HEK293 (cell line): ENCODE data around the gene MCUR1.
"Not testable (repeated sequence)": the region's sequence is repeated elsewhere in the genome, so short reads cannot be mapped to it uniquely, and the experiment has no call there.

Source experiments
- CTCF ChIA-PET: fragments of 350-600 bp; formaldehyde crosslinking; extraction: SDS; loops from one replicate; lab custom pipeline; 2021; ENCODE audit warnings: antibody characterized with exemption; lab: Yijun Ruan, JAX
- POLR2A ChIA-PET: fragments of 300-600 bp; formaldehyde crosslinking; extraction: SDS; loops from one replicate; lab custom pipeline; 2020; ENCODE audit warnings: antibody characterized with exemption, inconsistent platforms; lab: Yijun Ruan, JAX
- H3K27ac ChIP-seq: fragments of 200-500 bp; sonication (Bioruptor generic); 2 replicates; pipeline ENCODE4 v1.5.1; 2014; ENCODE audit warnings: low read depth, low read length, control low read depth, inconsistent platforms; ENCODE audit errors: extremely low read depth
- H3K36me3 ChIP-seq, 2 experiments: fragments of 200-500 bp in 1 of 2; sonication (Bioruptor generic) in 1 of 2; 1 replicate in 1 of 2; 2 replicates in 1 of 2; pipeline ENCODE4 v1.5.1; 2014 to 2017; ENCODE audit warnings: inconsistent platforms in 2 of 2, low read length in 2 of 2; ENCODE audit not compliant: control insufficient read depth in 2 of 2, insufficient read depth in 1 of 2
- H3K4me1 ChIP-seq: fragments of 200-500 bp; sonication (Bioruptor generic); 2 replicates; pipeline ENCODE4 v1.5.1; 2014; ENCODE audit warnings: mild to moderate bottlenecking, low read length, inconsistent platforms; ENCODE audit not compliant: control insufficient read depth, insufficient read depth
- H3K4me3 ChIP-seq: 2 replicates; pipeline ENCODE4 v1.5.1; 2011; ENCODE audit warnings: low read depth, mild to moderate bottlenecking, control low read depth, low read length, moderate library complexity
- H3K9me3 ChIP-seq: fragments of 200-500 bp; sonication (Bioruptor generic); 2 replicates; pipeline ENCODE4 v1.5.1; 2014; ENCODE audit warnings: low read depth, low read length, inconsistent platforms; ENCODE audit not compliant: control insufficient read depth, insufficient read depth
- EGR2 ChIP-seq: fragments of 450-650 bp; formaldehyde crosslinking; IDR thresholded peaks from 2 replicates; pipeline ENCODE4 v1.5.1; 2016; ENCODE audit warnings: low read depth, missing biosample characterization, missing genetic modification characterization
- KLF9 ChIP-seq: fragments of 450-650 bp; formaldehyde crosslinking; IDR thresholded peaks from 2 replicates; pipeline ENCODE4 v1.5.1; 2016; ENCODE audit warnings: missing biosample characterization, missing genetic modification characterization, low read depth
- PATZ1 ChIP-seq: fragments of 450-650 bp; formaldehyde crosslinking; IDR thresholded peaks from 2 replicates; pipeline ENCODE4 v1.5.1; 2016; ENCODE audit warnings: missing biosample characterization, missing genetic modification characterization
- RBAK ChIP-seq: fragments of 450-650 bp; formaldehyde crosslinking; IDR thresholded peaks from 2 replicates; pipeline ENCODE4 v1.5.1; 2016; ENCODE audit warnings: missing biosample characterization, missing genetic modification characterization
- REST ChIP-seq: fragments of 450-650 bp; formaldehyde crosslinking; IDR thresholded peaks from 2 replicates; pipeline ENCODE4 v1.5.1; 2016; ENCODE audit warnings: missing biosample characterization, missing genetic modification characterization
- TRIM28 ChIP-seq: IDR thresholded peaks from 2 replicates; pipeline ENCODE4 v1.6.1; 2011; ENCODE audit warnings: low read length, control low read depth, borderline replicate concordance
- ZNF132 ChIP-seq: fragments of 450-650 bp; formaldehyde crosslinking; IDR thresholded peaks from 2 replicates; pipeline ENCODE4 v1.5.1; 2017; ENCODE audit warnings: missing biosample characterization, missing genetic modification characterization, borderline replicate concordance
- ZNF140 ChIP-seq: fragments of 450-650 bp; formaldehyde crosslinking; IDR thresholded peaks from 2 replicates; pipeline ENCODE4 v1.5.1; 2016; ENCODE audit warnings: missing biosample characterization, missing genetic modification characterization
- ZNF146 ChIP-seq: fragments of 450-650 bp; formaldehyde crosslinking; IDR thresholded peaks from 2 replicates; pipeline ENCODE4 v1.5.1; 2016; ENCODE audit warnings: missing biosample characterization, missing genetic modification characterization
- ZNF169 ChIP-seq: fragments of 450-650 bp; formaldehyde crosslinking; IDR thresholded peaks from 2 replicates; pipeline ENCODE4 v1.5.1; 2016; ENCODE audit warnings: missing biosample characterization, missing genetic modification characterization
- ZNF18 ChIP-seq: fragments of 450-650 bp; formaldehyde crosslinking; IDR thresholded peaks from 2 replicates; pipeline ENCODE4 v1.5.1; 2016; ENCODE audit warnings: missing biosample characterization, missing genetic modification characterization
- ZNF266 ChIP-seq: fragments of 450-650 bp; formaldehyde crosslinking; IDR thresholded peaks from 2 replicates; pipeline ENCODE4 v1.5.1; 2016; ENCODE audit warnings: missing biosample characterization, missing genetic modification characterization, low read depth
- ZNF280D ChIP-seq: fragments of 450-650 bp; formaldehyde crosslinking; IDR thresholded peaks from 2 replicates; pipeline ENCODE4 v1.5.1; 2016; ENCODE audit warnings: missing biosample characterization, missing genetic modification characterization
- ZNF341 ChIP-seq: fragments of 450-650 bp; formaldehyde crosslinking; IDR thresholded peaks from 2 replicates; pipeline ENCODE4; 2016; ENCODE audit warnings: low read depth, missing biosample characterization, missing genetic modification characterization
- ZNF350 ChIP-seq: fragments of 450-650 bp; formaldehyde crosslinking; IDR thresholded peaks from 2 replicates; pipeline ENCODE4 v1.5.0; 2017; ENCODE audit warnings: missing biosample characterization, mild to moderate bottlenecking, missing genetic modification characterization
- ZNF514 ChIP-seq: fragments of 450-650 bp; formaldehyde crosslinking; IDR thresholded peaks from 2 replicates; pipeline ENCODE4 v1.5.1; 2016; ENCODE audit warnings: missing biosample characterization, missing genetic modification characterization
- ZNF518A ChIP-seq: fragments of 450-650 bp; formaldehyde crosslinking; conservative IDR thresholded peaks from 2 replicates; pipeline ENCODE4 v1.5.1; 2016; ENCODE audit warnings: low read depth, missing biosample characterization, missing genetic modification characterization
- ZNF626 ChIP-seq: fragments of 450-650 bp; sonication (Bioruptor Pico); formaldehyde crosslinking; IDR thresholded peaks from 2 replicates; pipeline ENCODE4 v1.5.1; 2018; ENCODE audit warnings: missing biosample characterization, missing genetic modification characterization, inconsistent platforms
- ZNF670 ChIP-seq: fragments of 450-650 bp; formaldehyde crosslinking; IDR thresholded peaks from 2 replicates; pipeline ENCODE4 v1.5.1; 2016; ENCODE audit warnings: missing biosample characterization, missing genetic modification characterization, low read depth

MCUR1 gene

GRCh38 chr6:13834790-13835189 is 20.4 kb upstream of the MCUR1 start (continued):
- TF ChIP-seq ZNF518A (tag by site-specific recombination): no peak
- no peak for TF ChIP-seq ZNF169 (tag by site-specific recombination)
- no peak for TF ChIP-seq ZNF266
- no peak for TF ChIP-seq ZNF350
- no peak for TF ChIP-seq TRIM28

GRCh38 chr6:13834018-13834417 is 19.7 kb upstream of the MCUR1 start:
- H3K4me1 ChIP-seq, H3K9me3 ChIP-seq, H3K4me3 ChIP-seq, POLR2A ChIA-PET, H3K36me3 ChIP-seq, H3K27ac ChIP-seq: not testable (repeated sequence)
- peak; percentile 82 for TF ChIP-seq ZNF146 (tag by site-specific recombination)
- TF ChIP-seq ZNF280D (tag by site-specific recombination): 0 out of 2 replicates have a peak, but pooled peaks have one; percentile 30
- CTCF ChIA-PET: interaction anchor here (0.7 kb wide), 1 partner anchor 10 kb away, joined by 3 read pairs; no protein-coding TSS in a partner anchor

GRCh38 chr6:13832778-13833177 is 18.4 kb upstream of the MCUR1 start:
- Histone ChIP-seq H3K36me3 (no peaks in the 10 kb centered on the region), H3K27ac (no peak overlapping the region), H3K4me3 (no peak overlapping the region), H3K4me1 (no peaks in the 10 kb centered on the region), H3K9me3 (no peaks in the 10 kb centered on the region)
- ChIA-PET POLR2A (no interaction called here), CTCF (no interaction called here)
- no peak for TF ChIP-seq ZNF140 (tag by site-specific recombination)
- TF ChIP-seq ZNF514 (tag by site-specific recombination): no peak
- no peak for TF ChIP-seq PATZ1 (tag by site-specific recombination)
- TF ChIP-seq EGR2: no peak
- TF ChIP-seq RBAK: no peak
- TF ChIP-seq REST (tag by site-specific recombination): no peak
- no peak for TF ChIP-seq KLF9 (tag by site-specific recombination)
- no peak for TF ChIP-seq ZNF132 (tag by site-specific recombination)
- no peak for TF ChIP-seq ZNF626 (tag by site-specific recombination)
- no peak for TF ChIP-seq ZNF670 (tag by site-specific recombination)
- no peak for TF ChIP-seq ZNF341
- TF ChIP-seq ZNF18 (tag by site-specific recombination): no peak
